ENCODE results near the gene IGHMBP2. TPM values are rescaled to one million over a fixed set of nuclear protein-coding genes. Genes with fewer than 3 reads are reported as not detected.
A peak's percentile ranks its signal among the peaks of the same experiment; 100 is the strongest.
"Not testable (repeated sequence)": the region's sequence is repeated elsewhere in the genome, so short reads cannot be mapped to it uniquely, and the experiment has no call there.

The IGHMBP2 gene
- polyA plus RNA-seq (ENCODE audit: insufficient read length in 4 of 4): 10 to 100 TPM; 15.2 to 22.5 (median 16.3) TPM

DNA sequence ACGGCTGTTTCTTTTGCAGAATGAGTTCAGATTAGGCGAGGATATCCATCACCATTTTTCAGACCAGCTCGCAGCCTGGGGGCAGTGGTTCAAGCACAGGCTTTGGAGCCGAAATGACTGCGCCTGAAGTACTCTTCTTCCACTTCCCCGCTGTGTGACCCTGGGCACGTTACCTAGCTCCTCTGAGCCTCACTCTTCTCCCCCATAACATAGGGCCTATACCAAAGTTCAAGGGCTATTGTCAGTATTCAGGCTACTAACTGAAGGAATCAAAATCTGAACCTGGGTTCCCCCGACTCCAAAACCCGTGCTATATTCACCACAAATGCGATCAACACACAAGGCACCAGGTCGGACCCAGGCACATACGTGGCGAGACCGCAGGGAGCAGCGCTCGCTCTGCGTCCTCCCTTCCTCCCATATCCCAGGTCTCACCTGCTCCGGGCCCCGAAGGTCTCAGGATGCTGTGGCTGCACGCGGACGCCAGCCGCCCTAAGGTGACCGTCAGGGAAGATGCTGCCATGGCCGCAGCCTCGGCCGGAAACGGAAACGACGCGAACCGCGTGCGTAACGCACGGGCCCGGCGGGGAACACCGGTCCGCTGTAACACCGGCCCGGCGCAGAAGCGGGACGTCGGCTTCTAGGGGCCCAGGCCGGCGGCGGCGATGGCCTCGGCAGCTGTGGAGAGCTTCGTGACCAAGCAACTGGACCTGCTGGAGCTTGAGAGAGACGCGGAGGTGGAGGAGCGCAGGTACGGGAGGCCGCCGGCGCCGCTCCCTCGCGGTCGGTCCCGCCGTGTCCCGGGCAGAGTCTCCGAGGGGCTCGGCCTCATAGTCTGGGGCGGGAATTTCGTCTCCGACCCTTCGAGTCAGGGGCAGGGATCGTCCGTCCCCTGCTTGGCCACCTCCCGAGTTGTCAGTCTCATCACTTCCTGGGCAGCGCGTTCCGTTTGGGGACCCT lies at the start of gene IGHMBP2, which contains the start of gene MRPL21:
IGHMBP2 (plus strand) TSS at position 604 of the 960 bp plus-strand sequence; CDS start at position 666, 62 bp downstream.
MRPL21 (minus strand) TSS at position 545 of the 960 bp plus-strand sequence; CDS start at position 523, 22 bp downstream.
- DNase-seq (ENCODE audit: low read depth in 4 of 4, low spot score in 3 of 4): peak; percentile 67 to 88 (median 70)

DNA sequence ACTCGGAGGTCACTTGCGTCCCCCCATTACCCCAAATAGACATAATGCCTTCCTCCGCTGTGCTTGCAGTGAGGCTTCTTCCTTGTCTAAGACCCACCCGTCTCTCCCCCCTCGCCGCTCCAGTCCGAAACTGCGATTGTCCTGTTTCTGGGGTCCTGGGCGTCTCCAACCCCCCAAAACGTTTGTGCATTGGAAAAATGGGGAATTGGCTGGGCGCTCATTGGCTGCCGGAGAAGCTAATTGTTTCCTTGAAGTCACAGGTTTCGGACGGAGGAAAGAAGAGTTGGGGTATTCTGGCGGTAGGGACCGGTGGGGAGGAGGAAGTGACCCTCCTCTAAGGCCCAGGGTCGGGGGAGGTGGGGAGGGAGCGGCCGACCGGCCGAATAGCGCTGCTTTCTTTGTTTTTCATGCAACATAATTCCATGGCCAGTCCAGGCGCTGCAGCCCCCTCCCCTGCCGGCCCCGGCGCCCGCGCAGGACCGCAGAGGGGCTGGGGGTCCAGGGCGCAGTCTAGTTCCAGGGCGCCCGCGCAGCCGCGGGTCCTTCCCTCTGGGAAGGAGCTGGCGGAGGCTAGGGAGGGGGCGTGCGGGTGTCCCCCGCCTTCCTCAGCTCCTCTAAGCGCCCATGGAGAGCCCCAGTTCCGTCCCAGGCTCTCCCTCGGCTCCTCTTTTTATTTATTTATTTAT lies 49.3 kb upstream of the IGHMBP2 start:
- no peak for DNase-seq (ENCODE audit: low read depth in 4 of 4, low spot score in 3 of 4)

DNA sequence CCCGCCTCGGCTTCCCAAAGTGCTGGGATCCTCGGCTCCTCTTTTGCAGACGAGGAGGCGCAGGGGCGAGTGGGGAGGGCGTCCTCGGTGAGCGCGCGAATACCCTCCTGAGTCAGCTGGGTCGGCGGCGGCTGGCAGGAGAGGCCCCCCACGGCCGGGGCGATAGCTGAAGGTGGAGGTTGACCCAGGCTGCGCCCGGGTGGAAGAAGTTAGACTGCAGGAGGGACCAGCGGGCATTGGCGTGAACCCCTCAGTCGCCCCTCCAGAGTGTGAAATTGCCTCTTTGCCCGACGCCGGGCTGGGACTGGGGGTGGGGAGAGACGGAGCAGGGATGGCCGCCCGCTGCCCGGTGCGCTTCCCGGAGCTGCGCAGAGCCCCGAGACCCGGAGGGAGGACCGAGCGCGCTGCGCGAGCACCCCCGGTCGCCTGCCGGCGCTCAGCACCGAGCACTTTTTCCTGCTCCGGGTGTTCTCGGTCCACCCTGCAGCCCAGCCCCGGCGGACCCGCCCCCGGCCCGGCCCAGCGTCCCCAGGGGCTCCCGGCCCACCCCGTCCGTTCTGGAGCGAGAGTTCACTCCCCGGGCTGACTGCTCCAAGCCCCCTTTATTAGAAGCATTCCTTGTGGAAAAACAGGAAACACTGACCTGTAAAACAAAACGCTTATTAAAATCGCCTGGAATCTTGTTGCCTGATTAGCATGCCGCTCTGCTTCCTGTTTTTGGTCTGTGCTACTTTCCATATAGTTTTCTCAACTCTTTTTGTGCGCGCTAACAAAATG lies 48.3 kb upstream of the IGHMBP2 start:
- DNase-seq (ENCODE audit: low read depth in 4 of 4, low spot score in 3 of 4): no peak

DNA sequence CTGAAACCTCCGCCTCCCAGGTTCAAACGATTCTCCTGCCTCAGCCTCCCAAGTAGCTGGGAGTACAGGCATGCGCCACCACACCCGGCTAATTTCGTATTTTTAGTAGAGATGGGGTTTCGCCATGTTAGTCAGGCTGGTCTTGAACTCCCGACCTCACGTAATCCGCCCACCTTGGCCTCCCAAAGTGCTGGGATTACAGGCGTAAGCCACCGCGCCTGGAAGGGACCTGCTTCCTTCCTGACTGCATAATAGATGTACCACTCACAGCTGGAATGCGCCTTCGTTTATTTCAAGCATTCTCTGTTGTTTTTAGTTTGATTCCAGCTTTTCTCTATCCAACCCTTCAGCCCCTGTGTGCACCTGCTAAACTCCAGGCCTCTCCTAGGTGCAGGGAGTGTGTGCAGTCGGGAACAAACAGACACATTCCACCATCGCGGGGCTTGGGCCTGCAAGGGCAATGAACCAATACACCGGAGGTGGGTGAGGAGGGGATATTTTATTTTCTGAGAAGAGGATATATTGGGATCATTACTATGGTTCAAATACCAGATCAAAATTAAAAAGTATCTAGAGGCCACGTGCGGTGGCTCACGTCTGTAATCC lies 47.2 kb upstream of the IGHMBP2 start:
- DNase-seq (ENCODE audit: low read depth in 4 of 4, low spot score in 3 of 4): not testable (repeated sequence)

DNA sequence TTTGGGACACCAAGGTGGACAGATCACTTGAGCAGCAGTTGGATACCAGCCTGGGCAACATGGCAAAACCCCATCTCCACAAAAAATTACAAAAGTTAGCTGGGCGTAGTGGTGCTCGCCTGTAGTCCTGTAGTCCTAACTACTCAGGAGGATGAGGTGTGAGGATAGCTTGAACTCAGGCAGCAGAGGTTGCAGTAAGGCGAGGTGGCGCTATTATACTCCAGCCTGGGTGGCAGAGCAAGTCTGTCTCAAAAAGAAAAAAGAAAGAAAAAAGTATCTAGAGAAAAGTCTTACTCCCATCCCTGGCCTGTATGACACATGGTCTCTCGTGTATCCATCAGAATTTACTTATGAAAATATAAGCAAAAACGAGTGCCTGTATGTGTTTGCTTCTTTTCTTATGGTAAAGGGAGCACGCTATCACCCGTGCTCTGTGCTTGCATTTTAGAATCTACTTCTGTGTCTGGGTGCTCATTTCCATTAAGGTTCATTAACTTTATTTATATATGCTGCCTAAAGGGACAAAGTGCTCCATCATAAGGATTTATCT lies 46.6 kb upstream of the IGHMBP2 start:
- DNase-seq (ENCODE audit: low read depth in 4 of 4, low spot score in 3 of 4): no peak

DNA sequence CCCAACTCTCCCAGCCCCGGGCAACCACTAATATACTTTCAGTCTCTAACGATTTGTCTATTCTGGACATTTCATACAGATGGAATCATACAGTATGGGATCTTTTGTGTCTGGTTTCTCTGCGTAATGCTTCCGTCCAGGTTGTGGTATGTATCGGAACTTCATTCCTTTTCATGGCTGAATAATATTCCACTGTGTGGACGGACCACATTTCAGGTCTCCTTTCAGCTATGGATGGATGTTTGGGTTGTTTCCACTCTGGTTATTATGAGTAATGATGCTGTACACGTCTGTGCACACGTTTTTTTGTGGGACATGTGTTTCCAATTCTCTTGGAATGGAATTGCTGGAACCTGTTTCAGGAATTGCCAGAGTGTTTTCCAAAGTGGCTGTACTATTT lies 44.6 kb upstream of the IGHMBP2 start:
- DNase-seq (ENCODE audit: low read depth in 4 of 4, low spot score in 3 of 4): no peak

DNA sequence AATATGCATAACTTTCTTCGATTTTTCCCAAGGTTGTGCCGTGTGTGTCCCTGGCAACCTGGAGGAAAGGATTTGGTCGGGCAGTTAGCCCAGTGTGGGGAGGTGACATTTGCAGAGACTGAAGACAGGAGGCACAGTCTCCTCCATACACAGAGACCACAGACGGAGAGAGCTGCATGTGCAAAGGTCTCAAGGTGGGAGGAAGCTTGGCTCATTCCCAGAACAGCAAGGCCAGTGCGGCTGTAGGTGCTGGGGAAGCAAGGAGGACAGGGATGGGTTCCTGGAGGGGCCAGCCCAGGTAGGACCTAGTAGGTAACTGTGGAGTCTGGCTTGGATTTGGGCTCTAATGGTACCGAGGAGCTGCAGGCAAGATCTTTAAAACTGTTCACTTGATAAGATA lies 41.3 kb upstream of the IGHMBP2 start:
- DNase-seq (ENCODE audit: low read depth in 4 of 4, low spot score in 3 of 4): no peak

DNA sequence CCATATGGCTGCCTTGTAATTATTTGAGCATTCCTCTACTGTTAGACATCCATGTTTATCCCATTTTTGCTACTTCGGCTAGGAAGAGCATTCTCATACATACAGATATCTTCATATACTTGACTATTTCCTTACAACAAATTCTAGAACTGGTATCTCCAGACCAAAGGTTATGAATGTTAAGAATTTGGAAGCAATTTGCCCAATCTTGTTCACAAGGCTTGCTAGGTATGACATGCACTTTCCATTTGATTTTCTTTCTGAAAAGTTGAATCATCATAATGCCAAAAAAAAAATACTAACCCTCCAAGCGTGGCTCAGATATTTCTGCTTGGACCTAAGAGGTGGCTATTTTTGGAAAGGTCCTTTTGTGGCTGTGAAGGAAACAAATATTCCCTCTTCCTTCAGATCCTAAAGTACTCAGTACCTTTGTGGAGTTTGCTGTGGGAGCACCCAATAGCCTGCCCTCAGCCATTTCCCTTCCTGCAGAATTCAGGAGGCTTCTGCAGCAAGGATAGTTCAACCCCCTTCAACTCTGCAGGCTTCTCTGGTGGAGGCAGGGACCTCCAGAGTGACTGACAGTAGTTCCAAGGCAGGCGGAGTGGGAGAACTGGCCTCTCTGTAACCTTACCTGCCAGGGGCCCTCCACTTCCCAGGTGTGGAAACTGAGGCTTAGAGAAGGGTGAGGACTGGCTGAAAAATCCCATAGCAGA lies 40.0 kb upstream of the IGHMBP2 start:
- DNase-seq (ENCODE audit: low read depth in 4 of 4, low spot score in 3 of 4): no peak

DNA sequence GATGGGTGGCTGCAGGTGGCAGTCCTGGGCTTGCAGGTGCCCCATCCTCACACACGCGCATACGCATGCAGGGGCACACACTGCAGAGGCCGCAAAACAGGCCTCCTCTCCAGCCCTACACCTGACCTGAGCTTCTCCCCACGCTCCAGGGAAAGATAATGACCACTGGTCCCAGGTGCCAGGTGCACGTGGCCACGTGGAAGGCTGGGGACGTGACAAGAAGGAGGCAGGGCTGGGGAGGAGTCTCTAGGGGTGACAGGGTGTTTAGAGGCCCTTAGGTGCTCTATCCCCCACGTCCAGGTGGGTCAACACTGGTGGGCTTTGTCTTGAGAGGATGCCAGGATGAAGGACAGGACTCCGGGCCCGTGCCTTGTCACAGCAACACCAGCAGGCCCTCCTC lies 38.5 kb upstream of the IGHMBP2 start:
- no peak for DNase-seq (ENCODE audit: low read depth in 4 of 4, low spot score in 3 of 4)

DNA sequence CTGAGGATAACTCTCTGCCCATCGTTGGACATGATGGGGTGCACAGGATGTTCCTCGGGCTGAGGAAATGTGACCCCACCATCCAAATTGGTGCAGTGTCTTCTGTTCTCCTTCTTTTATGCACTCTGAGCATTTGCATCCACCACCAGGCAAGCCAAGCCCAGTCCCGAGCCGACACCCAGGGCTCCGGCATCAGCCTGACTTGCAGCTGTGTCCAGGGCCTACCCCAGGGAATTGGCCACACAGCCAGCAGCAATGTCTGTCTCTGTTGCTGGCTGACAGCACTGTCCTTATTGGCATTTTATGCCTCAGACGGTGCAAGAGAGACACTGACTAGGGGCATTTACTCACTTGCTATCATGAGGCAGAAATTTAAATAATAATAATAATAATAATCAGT lies 36.6 kb upstream of the IGHMBP2 start:
- no peak for DNase-seq (ENCODE audit: low read depth in 4 of 4, low spot score in 3 of 4)

DNA sequence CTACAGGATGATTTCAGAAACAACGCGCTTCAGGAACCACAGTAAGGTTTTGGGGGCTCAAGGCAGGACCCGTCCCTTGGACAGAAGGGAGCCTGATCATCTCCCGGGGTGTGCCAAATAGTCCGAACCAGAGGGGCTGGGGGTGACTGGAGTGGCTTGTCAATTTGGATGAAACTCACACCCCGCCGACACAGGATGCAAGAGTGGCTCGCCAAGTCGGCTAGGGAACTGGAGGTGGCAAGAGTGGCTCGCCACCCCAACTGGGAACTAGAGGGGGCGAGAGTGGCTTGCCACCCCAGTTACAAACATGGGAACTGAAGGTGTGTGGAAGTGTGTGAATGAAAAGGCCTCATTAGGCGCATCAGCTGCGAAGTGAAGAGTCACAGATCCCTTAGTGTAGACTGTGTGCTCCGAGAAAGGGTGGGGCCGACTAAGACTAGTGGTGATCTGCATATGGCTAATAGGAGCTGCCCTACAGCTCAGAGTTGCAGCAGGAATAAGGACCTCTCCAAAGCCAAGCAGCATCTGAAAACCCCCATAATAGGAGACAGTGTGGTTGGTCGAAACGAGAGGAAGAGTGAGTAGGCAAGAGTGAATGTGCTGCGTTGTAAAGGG lies 35.4 kb upstream of the IGHMBP2 start:
- no peak for DNase-seq (ENCODE audit: low read depth in 4 of 4, low spot score in 3 of 4)

DNA sequence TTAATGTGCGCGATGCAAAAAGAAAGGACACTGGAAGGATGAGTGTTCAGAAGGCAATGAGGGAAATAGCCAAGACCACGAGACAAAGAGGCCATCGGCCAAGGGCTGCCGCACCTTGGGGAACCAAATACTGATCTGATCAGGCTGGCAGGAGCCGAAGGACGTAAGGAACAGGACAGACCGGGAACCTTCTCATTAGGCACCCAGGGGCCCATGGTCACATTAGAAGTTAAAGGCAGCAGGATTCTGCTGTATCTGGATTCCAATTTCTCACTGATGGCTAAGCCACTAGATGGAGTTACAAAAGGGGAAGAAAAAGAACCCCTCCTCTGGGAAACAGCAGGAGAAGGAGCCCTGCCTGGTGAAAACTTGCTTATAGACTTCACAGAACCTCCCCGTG lies 33.2 kb upstream of the IGHMBP2 start:
- no peak for DNase-seq (ENCODE audit: low read depth in 4 of 4, low spot score in 3 of 4)

DNA sequence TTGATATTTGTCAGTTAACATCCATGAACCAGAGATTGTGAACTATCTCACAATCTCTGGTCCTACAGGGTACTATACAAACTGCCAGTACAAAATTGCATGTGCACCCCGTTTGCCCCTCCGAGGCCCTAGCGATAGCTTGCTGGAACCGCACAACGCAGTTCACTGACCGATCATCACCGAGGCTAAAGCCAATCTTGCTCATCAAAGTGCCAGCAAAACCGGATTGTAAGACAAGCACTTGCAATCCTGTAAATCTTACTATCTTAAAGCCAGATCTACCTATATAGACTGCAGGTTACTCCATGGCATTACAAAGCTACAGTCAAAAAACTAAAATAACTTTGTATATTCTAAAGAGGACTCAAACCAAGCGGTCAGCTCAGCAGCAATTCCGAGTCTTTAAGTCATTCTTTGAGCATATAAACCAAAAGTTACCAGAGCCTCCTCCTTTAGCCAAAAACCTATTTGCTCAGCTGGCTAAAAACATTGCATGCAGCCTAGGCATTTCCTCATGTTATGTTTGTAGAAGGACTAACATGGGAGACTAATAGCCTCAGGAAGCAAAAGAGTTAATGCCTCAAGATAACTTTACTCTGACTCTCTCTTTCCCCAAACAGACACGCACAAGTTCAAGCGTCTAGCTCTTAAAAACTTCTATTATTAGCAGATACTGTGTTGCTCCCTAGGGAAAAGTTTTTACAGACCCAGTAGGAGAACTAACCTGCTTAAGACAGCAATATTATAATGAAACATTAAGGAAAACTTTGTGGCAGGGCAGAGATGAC lies 31.3 kb upstream of the IGHMBP2 start:
- DNase-seq (ENCODE audit: low read depth in 4 of 4, low spot score in 3 of 4): no peak

DNA sequence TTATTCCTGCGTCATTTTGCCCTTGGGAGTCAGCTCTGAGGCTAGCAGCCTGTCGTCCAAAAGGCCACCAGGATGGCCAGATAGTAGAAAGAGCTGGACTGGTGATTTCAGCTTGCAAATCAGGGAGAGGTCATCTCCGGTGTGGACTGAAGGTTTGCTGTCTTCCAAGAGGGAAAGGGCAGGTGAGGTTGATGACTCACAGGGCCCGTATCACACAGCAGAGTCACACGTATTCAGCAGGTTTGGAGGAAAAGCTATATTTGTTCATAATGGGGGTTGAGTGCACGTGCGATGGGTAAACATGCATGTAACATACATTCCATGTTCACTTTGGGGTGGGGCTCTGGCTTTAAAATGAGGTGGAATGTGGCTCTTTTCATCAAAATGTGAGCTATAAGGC lies 25.7 kb upstream of the IGHMBP2 start:
- DNase-seq (ENCODE audit: low read depth in 4 of 4, low spot score in 3 of 4): no peak

DNA sequence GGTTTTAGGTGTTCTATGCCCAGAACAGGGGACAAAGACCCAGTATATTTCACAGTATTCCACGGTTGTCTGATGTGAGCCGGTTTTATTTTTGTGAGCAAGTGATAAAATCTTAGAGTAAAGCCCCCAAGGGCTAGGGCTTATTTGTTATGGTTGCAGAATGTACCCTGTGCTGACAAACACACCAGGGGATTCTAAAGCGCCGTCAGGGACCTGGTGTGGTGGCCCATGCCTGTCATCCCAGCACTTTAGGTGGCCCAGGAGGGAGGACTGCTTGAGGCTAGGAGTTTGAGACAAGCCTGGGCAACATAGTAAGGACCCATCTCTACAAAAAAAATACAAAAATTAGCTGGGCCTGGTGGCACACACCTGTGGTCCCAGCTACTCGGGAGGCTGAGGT lies 22.8 kb upstream of the IGHMBP2 start:
- no peak for DNase-seq (ENCODE audit: low read depth in 4 of 4, low spot score in 3 of 4)

DNA sequence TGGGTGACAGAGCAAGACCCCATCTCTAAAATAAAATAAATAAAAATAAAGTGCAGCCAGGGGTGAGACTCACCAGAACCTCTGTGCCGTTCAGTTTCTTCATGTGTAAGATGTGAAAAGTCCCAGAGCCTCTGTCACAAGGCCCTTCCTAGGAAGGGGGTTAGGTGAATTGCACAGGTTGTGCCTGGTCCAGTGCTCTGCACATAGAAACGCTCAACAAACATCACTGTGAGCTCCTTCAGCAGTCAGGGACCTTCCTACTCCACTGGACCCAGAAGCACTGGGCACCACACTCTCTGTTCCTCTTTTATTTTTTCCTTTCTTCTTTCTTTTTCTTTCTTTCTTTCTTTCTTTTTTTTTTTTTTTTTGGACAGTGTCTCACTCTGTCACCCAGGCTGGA lies 22.4 kb upstream of the IGHMBP2 start:
- no peak for DNase-seq (ENCODE audit: low read depth in 4 of 4, low spot score in 3 of 4)

DNA sequence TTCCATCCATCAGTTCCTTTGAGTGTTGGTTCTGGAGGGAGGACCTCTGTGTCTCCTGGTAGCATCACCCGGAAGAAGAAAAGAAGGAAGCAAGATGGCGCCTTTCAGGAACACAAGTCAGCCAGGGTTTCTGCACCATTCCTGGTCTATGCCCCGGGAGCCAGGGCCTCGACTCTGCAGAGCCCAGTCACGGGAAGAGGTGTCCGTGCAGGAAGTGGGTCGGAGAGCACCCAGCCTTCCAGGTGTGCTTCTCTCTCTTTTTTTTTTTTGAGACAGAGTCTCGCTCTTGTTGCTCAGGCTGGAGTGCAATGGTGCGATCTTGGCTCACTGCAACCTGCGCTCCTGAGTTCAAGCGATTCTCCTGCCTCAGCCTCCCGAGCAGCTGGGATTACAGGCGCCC lies 21.3 kb upstream of the IGHMBP2 start:
- no peak for DNase-seq (ENCODE audit: low read depth in 4 of 4, low spot score in 3 of 4)

DNA sequence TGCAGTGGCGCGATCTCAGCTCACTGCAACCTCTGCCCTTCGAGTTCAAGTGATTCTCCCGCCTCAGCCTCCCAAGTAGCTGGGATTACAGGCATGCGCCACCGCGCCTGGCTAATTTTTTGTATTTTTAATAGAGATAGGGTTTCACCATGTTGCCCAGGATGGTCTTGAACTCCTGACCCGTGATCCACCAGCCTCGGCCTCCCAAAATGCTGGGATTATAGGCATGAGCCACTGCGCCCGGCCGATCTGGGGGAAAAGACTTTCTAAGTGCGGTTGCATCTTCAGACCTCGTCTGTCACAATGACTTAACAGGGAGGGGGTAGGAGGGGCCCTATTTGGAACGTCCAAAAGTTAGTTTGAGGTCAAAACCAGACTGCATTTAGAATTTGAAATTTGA lies 18.9 kb upstream of the IGHMBP2 start:
- DNase-seq (ENCODE audit: low read depth in 4 of 4, low spot score in 3 of 4): not testable (repeated sequence)

All from right renal pelvis (tissue), 4 donors.